ENCODE results near the gene HACD3.

GRCh38 chr15:65541231-65541820 is 11.1 kb downstream of the HACD3 start:
- TF ChIP-seq CTCF (IDR thresholded peaks at IDR 0.05; ENCODE audit: poor library complexity) (no peak), EZH2 (IDR thresholded peaks at IDR 0.05; ENCODE audit: borderline replicate concordance) (no peak), EZH2phosphoT487 (IDR thresholded peaks at IDR 0.05; ENCODE audit: low read depth, severe bottlenecking, unreplicated experiment) (no peak)
